Stimulated activated CD8-positive, alpha-beta memory T cell treated with anti-CD3 and anti-CD28 coated beads, Interleukin-7, amount 100 ng/mL, for 24 hours (primary cell): ENCODE data around the gene VAMP3.

ENCODE experiments used
- DNase-seq: peaks from one replicate; pipeline ENCODE4 v3.0.0-alpha.2; 2020; ENCODE audit warnings: low read depth

The VAMP3 gene

GRCh38 chr1:7770997-7771822, at the start of gene VAMP3:
VAMP3 (plus strand) TSS chr1:7771296; CDS start chr1:7771384, 88 bp downstream.
- peak; percentile 81 for DNase-seq

GRCh38 chr1:7721940-7722669, 49.0 kb upstream of the VAMP3 start:
- DNase-seq = no peak

- DNase-seq = no peak
These were observed 48.5 kb upstream of the VAMP3 start for GRCh38 chr1:7722670-7723012.

GRCh38 chr1:7726623-7727022, 44.5 kb upstream of the VAMP3 start:
- DNase-seq = no peak

GRCh38 chr1:7727809-7728471, 43.2 kb upstream of the VAMP3 start:
- DNase-seq = no peak

- no peak for DNase-seq
These were observed 41.3 kb upstream of the VAMP3 start for GRCh38 chr1:7729761-7730160.

GRCh38 chr1:7732331-7732730, 38.8 kb upstream of the VAMP3 start:
- DNase-seq = no peak

- no peak for DNase-seq
These were observed 37.8 kb upstream of the VAMP3 start for GRCh38 chr1:7733276-7733675.

GRCh38 chr1:7738044-7738443, 33.1 kb upstream of the VAMP3 start:
- DNase-seq = no peak

- DNase-seq = no peak
These were observed 27.8 kb upstream of the VAMP3 start for GRCh38 chr1:7743346-7743745.

GRCh38 chr1:7744882-7745281, 26.2 kb upstream of the VAMP3 start:
- no peak for DNase-seq

GRCh38 chr1:7745783-7746182, 25.3 kb upstream of the VAMP3 start:
- DNase-seq = no peak

- no peak for DNase-seq
These were observed 23.5 kb upstream of the VAMP3 start for GRCh38 chr1:7747605-7748004.

- DNase-seq = no peak
These were observed 22.0 kb upstream of the VAMP3 start for GRCh38 chr1:7749126-7749525.

GRCh38 chr1:7751174-7751573, 19.9 kb upstream of the VAMP3 start:
- DNase-seq = no peak

- no peak for DNase-seq
These were observed 18.3 kb upstream of the VAMP3 start for GRCh38 chr1:7752512-7753417.

GRCh38 chr1:7753641-7754040, 17.5 kb upstream of the VAMP3 start:
- DNase-seq = no peak

- no peak for DNase-seq
These were observed 16.9 kb upstream of the VAMP3 start for GRCh38 chr1:7754234-7754633.

GRCh38 chr1:7755448-7755847, 15.6 kb upstream of the VAMP3 start:
- no peak for DNase-seq

GRCh38 chr1:7760245-7760644, 10.9 kb upstream of the VAMP3 start:
- DNase-seq = no peak

- no peak for DNase-seq
These were observed 10.0 kb upstream of the VAMP3 start for GRCh38 chr1:7761103-7761502.

- DNase-seq = no peak
These were observed 3.9 kb upstream of the VAMP3 start for GRCh38 chr1:7767176-7767575.
